ENCODE data around the gene ATRN. TPM values are rescaled to one million over a fixed set of nuclear protein-coding genes. Genes with fewer than 3 reads are reported as not detected.
A peak's percentile ranks its signal among the peaks of the same experiment; 100 is the strongest.

ATRN gene
- total RNA-seq, 1 experiment from 2014 or later: 28.3 TPM

DNA sequence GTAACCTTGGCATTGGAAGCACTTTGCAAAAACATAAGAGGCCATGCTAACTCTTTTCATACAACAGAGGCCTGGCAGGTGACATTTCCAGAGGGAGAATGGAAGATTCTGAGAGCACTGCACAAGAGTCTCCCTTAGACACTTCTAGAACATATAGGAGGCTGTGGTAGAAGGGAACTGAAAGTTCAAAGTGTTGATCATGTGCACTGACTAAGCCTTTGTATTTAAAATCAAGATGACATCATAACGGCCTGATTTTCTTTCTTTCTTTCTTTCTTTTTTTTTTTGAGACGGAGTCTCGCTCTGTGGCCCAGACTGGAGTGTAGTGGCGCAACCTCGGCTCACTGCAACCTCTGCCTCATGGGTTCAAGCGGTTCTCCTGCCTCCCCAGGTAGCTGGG, 36.6 kb upstream of the ATRN start:
- Mint-ChIP-seq H3K9me3 (ENCODE audit: low read depth, unreplicated experiment) (no peaks in the 10 kb centered on the region), H3K4me1 (ENCODE audit: low read depth, unreplicated experiment) (no peaks in the 10 kb centered on the region), H3K27me3 (ENCODE audit: unreplicated experiment) (no peaks in the 10 kb centered on the region), H3K27ac (ENCODE audit: unreplicated experiment) (no peak overlapping the region), H3K4me3 (ENCODE audit: low read depth, unreplicated experiment) (no peak overlapping the region), H3K36me3 (ENCODE audit: insufficient read depth, unreplicated experiment) (no peaks in the 10 kb centered on the region)
- intact Hi-C loops (cut with micrococcal nuclease; ENCODE audit: unreplicated experiment): no loop called here
- BruUV-seq (replicated peaks): no TSS peak
- CTCF ChIA-PET: no interaction called here
- TF ChIP-seq, protein P1, sequence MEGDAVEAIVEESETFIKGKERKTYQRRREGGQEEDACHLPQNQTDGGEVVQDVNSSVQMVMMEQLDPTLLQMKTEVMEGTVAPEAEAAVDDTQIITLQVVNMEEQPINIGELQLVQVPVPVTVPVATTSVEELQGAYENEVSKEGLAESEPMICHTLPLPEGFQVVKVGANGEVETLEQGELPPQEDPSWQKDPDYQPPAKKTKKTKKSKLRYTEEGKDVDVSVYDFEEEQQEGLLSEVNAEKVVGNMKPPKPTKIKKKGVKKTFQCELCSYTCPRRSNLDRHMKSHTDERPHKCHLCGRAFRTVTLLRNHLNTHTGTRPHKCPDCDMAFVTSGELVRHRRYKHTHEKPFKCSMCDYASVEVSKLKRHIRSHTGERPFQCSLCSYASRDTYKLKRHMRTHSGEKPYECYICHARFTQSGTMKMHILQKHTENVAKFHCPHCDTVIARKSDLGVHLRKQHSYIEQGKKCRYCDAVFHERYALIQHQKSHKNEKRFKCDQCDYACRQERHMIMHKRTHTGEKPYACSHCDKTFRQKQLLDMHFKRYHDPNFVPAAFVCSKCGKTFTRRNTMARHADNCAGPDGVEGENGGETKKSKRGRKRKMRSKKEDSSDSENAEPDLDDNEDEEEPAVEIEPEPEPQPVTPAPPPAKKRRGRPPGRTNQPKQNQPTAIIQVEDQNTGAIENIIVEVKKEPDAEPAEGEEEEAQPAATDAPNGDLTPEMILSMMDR (IDR thresholded peaks at IDR 0.05; ENCODE audit: unreplicated experiment): no peak
- no peak for DNase-seq

GRCh38 chr20:3436864-3437574, 33.8 kb upstream of the ATRN start:
- Mint-ChIP-seq H3K9me3 (ENCODE audit: low read depth, unreplicated experiment) (no peaks in the 10 kb centered on the region), H3K4me1 (ENCODE audit: low read depth, unreplicated experiment) (no peaks in the 10 kb centered on the region), H3K27ac (ENCODE audit: unreplicated experiment) (no peak overlapping the region), H3K4me3 (ENCODE audit: low read depth, unreplicated experiment) (no peak overlapping the region), H3K36me3 (ENCODE audit: insufficient read depth, unreplicated experiment) (no peaks in the 10 kb centered on the region), H3K27me3 (ENCODE audit: unreplicated experiment) (no peaks in the 10 kb centered on the region)
- TF ChIP-seq, protein P1 (IDR thresholded peaks at IDR 0.05; ENCODE audit: unreplicated experiment): no peak
- DNase-seq: no peak
- CTCF ChIA-PET: interaction anchor here (0.6 kb wide), 1 partner anchor 183 kb away, joined by 3 read pairs; no protein-coding TSS in a partner anchor
- intact Hi-C loops (cut with micrococcal nuclease; ENCODE audit: unreplicated experiment): no loop called here
- BruUV-seq (replicated peaks): no TSS peak

DNA sequence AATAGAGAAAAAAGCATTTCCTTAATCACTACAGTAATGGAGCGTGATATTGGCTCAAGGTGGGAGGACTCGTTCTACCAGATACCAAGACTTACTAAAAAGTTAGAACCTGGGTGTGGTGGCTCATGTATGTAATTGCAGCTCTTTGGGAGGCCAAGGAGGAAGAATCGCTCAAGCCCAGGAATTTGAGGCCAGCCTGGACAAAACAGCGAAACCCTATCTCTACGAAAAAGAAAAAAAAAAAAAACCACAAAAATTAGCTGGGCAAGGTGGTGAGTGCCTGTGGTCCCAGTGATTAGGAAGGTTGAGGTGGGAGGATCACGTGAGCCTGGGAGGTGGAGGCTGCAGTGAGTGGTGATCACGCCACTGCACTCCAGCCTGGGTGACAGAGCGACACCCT, 24.0 kb upstream of the ATRN start:
- TF ChIP-seq, protein P1 (IDR thresholded peaks at IDR 0.05; ENCODE audit: unreplicated experiment): no peak
- intact Hi-C loops (cut with micrococcal nuclease; ENCODE audit: unreplicated experiment): no loop called here
- CTCF ChIA-PET: interaction anchor here (0.7 kb wide), 1 partner anchor 117 kb away, joined by 3 read pairs; no protein-coding TSS in a partner anchor
- peak overlapping the region; percentile 36 for H3K27ac Mint-ChIP-seq (ENCODE audit: unreplicated experiment)
- H3K4me3 Mint-ChIP-seq (ENCODE audit: low read depth, unreplicated experiment): no peak overlapping the region
- H3K4me1 Mint-ChIP-seq (ENCODE audit: low read depth, unreplicated experiment): peaks cover 13% of the 10 kb centered on the region
- H3K36me3 Mint-ChIP-seq (ENCODE audit: insufficient read depth, unreplicated experiment): no peaks in the 10 kb centered on the region
- H3K9me3 Mint-ChIP-seq (ENCODE audit: low read depth, unreplicated experiment): no peaks in the 10 kb centered on the region
- no peaks in the 10 kb centered on the region for H3K27me3 Mint-ChIP-seq (ENCODE audit: unreplicated experiment)
- no TSS peak for BruUV-seq (replicated peaks)
- peak; percentile 60 for DNase-seq

GRCh38 chr20:3447321-3447720, 23.5 kb upstream of the ATRN start:
- intact Hi-C loops (cut with micrococcal nuclease; ENCODE audit: unreplicated experiment): no loop called here
- peaks cover 18% of the 10 kb centered on the region for H3K4me1 Mint-ChIP-seq (ENCODE audit: low read depth, unreplicated experiment)
- BruUV-seq (replicated peaks): no TSS peak
- H3K27me3 Mint-ChIP-seq (ENCODE audit: unreplicated experiment): no peaks in the 10 kb centered on the region
- H3K27ac Mint-ChIP-seq (ENCODE audit: unreplicated experiment): peak overlapping the region; percentile 36
- H3K4me3 Mint-ChIP-seq (ENCODE audit: low read depth, unreplicated experiment): no peak overlapping the region
- H3K36me3 Mint-ChIP-seq (ENCODE audit: insufficient read depth, unreplicated experiment): no peaks in the 10 kb centered on the region
- TF ChIP-seq, protein P1 (IDR thresholded peaks at IDR 0.05; ENCODE audit: unreplicated experiment): no peak
- CTCF ChIA-PET: no interaction called here
- no peaks in the 10 kb centered on the region for H3K9me3 Mint-ChIP-seq (ENCODE audit: low read depth, unreplicated experiment)
- DNase-seq: no peak

Data from Calu3 (cell line).